ENCODE data around the gene RAB3D. TPM values are rescaled to one million over a fixed set of nuclear protein-coding genes. Genes with fewer than 3 reads are reported as not detected.

The RAB3D gene
- total RNA-seq, 1 experiment from 2014 or later: 28.9 TPM

DNA sequence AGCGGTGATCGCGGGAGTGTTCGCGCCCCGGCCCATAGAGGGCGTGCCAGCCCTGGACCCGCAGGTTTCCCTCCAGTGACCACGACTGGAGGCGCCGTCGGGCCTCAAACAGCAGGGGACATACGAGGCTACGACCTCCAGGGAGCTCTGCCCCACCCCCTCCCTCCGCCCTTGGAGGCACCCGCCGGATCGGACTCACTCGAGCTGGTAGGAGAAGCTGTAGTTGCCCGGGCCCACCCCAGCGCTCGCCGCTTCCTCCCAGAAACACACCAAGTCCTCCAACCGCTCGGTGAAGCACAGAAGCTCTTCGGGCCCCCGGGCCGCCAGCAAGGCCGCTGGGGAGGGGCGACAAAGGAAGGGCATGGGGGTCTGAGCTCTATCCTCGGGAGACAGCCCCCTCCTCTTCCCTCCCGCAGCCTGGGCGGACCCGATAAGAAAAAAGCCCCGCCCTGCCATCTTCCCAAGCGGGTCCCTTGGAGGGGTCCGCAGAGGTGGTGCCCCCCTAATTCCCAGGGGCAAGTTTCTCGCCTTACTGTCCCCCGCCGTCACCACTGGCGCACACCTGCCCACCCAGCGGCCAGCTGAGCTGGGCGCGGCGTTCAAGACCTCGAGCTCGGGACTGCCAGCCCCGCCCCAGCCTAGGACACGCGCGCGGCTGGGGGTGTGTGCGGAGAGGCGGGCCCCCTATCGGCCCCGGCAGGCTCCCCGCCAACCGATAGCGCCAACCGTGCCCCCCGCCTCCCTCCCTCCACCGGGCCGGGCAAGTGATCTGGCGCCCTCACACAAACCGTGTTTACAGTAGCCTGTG, 43.6 kb upstream of the RAB3D start:
- ATAC-seq: peak; percentile 19
- Histone ChIP-seq H3K27me3 (ENCODE audit: insufficient read depth, low read length) (no peaks in the 10 kb centered on the region), H3K79me2 (ENCODE audit: insufficient read depth, low read length) (0 out of 2 replicates have a peak, but pooled peaks cover 3% of the 10 kb centered on the region), H3K9ac (ENCODE audit: low read length) (peak overlapping the region; percentile 79), H3K27ac (ENCODE audit: low read depth, low read length) (peak overlapping the region; percentile 81), H3K4me1 (ENCODE audit: control insufficient read depth in 1 of 2, insufficient read depth in 2 of 2, low read length in 2 of 2) (peaks cover 33 to 66% of the 10 kb centered on the region in 2 experiments), H3K36me3 (ENCODE audit: control insufficient read depth in 1 of 2, insufficient read depth in 2 of 2, low read length in 2 of 2) (no peaks in the 10 kb centered on the region), H3K4me2 (ENCODE audit: low read length) (peak overlapping the region; percentile 97), H3K4me3 (replicated peaks in 1 of 2; ENCODE audit: low read depth in 1 of 2, low read length in 2 of 2) (peak overlapping the region; percentile 69 to 71), H2AFZ (ENCODE audit: low read depth, low read length, poor library complexity, severe bottlenecking) (no peak overlapping the region), H3K9me2 (ENCODE audit: insufficient read depth) (no peaks in the 10 kb centered on the region), H3K9me3 (ENCODE audit: control insufficient read depth in 1 of 2, insufficient read depth in 1 of 2, low read depth in 1 of 2, low read length in 2 of 2) (no peaks in the 10 kb centered on the region), H4K20me1 (ENCODE audit: insufficient read depth) (no peaks in the 10 kb centered on the region)
- no peak for TF ChIP-seq POLR2A (IDR thresholded peaks at IDR 0.05; ENCODE audit: borderline replicate concordance, extremely low read depth, insufficient read depth, insufficient read length)
- TF ChIP-seq, protein P1, sequence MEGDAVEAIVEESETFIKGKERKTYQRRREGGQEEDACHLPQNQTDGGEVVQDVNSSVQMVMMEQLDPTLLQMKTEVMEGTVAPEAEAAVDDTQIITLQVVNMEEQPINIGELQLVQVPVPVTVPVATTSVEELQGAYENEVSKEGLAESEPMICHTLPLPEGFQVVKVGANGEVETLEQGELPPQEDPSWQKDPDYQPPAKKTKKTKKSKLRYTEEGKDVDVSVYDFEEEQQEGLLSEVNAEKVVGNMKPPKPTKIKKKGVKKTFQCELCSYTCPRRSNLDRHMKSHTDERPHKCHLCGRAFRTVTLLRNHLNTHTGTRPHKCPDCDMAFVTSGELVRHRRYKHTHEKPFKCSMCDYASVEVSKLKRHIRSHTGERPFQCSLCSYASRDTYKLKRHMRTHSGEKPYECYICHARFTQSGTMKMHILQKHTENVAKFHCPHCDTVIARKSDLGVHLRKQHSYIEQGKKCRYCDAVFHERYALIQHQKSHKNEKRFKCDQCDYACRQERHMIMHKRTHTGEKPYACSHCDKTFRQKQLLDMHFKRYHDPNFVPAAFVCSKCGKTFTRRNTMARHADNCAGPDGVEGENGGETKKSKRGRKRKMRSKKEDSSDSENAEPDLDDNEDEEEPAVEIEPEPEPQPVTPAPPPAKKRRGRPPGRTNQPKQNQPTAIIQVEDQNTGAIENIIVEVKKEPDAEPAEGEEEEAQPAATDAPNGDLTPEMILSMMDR (IDR thresholded peaks at IDR 0.05 in 2 of 3, conservative IDR thresholded peaks at IDR 0.05 in 1 of 3; ENCODE audit: borderline replicate concordance in 1 of 3, insufficient read depth in 1 of 3, low read depth in 2 of 3, low read length in 2 of 3): peak in 2 of 3 experiments; percentile 84 to 87; a peak in 4 of 6 replicates
- no peak for TF ChIP-seq ZFX (IDR thresholded peaks at IDR 0.05)
- ChIA-PET RAD21 (ENCODE audit: low non-redundant PET in 1 of 2, low total read pairs in 2 of 2, uncharacterized antibody in 2 of 2, unreplicated experiment in 2 of 2) (interaction anchor here in 1 of 2 experiments (0.8 to 1.5 kb wide), 4 partner anchors 8 to 62 kb away, joined by 3 to 4 read pairs (median 3); partner anchors contain the start of genes PRKCSH, RGL3 and SWSAP1), CTCF (interaction anchor here (0.6 to 4.4 kb wide), 23 partner anchors 8 to 146 kb away, joined by 3 to 48 read pairs (median 4); partner anchors contain the start of genes CCDC159, ECSIT, ODAD3 and PRKCSH), POLR2A (interaction anchor here (0.8 to 2.8 kb wide), 5 partner anchors 8 to 52 kb away, joined by 3 to 12 read pairs (median 6); partner anchors contain the start of genes ODAD3, PRKCSH, RGL3 and SWSAP1)
- intact Hi-C loops (cut with micrococcal nuclease): loop anchor here (1.0 to 5.0 kb wide), 2 partner anchors 36 to 91 kb away; partner anchors contain the start of gene RGL3
- peak; percentile 60 for DNase-seq (ENCODE audit: low read depth, low spot score)
- no TSS peak for BruUV-seq (replicated peaks)

All from HCT116 (cell line).